HG02678 (cell line): ENCODE data around the gene SLC35A2.
A peak's percentile ranks its signal among the peaks of the same experiment; 100 is the strongest.

Experiments used
- ATAC-seq: cut with Tn5 transposase; IDR thresholded peaks from one replicate; pipeline ENCODE4 v1.9.1; 2021; ENCODE audit warnings: mild to moderate bottlenecking, moderate library complexity; ENCODE audit not compliant: unreplicated experiment

The SLC35A2 gene

GRCh38 chrX:48927736-48928382 lies 16.4 kb upstream of the SLC35A2 start:
- no peak for ATAC-seq

GRCh38 chrX:48927123-48927522 lies 15.7 kb upstream of the SLC35A2 start:
- ATAC-seq: no peak

DNA sequence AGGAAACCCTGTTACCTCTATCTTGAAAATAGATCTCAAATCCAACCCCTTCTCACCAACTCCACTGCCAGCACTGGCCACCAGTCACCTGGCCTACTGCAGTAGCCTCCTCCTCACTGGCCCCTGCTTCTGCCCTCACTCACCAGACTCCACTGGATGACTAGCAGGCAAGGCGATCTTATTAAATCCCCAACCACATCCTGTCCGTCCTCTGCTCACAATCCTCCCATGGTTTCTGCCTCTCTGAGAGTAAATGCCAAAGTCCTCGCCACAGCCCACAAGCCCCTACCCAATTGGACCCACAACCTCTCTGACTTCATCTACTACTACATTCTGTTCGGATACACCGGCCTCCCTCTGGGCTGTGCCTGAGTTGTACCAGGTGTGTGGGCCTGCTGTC lies 12.8 kb upstream of the SLC35A2 start:
- ATAC-seq: no peak

GRCh38 chrX:48923771-48924170 lies 12.3 kb upstream of the SLC35A2 start:
- ATAC-seq: no peak

GRCh38 chrX:48920718-48921104 lies 9.3 kb upstream of the SLC35A2 start:
- ATAC-seq: no peak

DNA sequence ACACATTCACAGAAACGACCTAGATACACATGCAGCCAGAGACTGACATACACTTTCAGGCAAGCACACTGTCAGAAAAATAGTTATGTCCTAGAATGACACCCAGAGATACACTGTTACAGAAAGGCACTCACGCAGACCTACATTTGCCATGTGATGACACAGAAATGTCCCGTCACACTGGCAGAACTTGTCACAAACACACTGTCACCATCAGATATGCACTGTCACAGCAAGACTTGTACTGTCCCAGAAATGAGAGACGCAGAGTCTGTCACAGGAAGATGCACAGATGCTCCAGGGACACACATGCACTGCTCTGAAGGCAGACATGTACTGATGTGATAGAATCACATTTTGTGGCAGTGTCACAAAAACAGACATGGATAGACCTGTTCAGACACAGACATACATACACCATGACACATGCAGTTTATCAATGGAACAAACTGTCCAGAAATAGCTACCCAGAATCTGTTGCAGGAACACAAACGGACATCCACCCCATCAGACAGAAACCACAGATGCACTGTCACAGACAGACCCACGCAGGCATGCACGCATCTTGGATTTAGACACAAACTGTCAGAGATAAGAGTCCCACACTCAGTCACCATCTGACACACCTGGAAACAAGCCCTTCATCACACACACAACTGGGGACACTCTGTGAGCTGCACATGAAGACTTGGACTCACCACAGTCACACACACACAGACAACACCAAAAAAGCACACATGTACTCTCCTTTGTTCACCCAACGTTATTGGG lies 8.7 kb upstream of the SLC35A2 start:
- no peak for ATAC-seq

- peak; percentile 18 for ATAC-seq
Observed at GRCh38 chrX:48919360-48919841, 8.0 kb upstream of the SLC35A2 start.

DNA sequence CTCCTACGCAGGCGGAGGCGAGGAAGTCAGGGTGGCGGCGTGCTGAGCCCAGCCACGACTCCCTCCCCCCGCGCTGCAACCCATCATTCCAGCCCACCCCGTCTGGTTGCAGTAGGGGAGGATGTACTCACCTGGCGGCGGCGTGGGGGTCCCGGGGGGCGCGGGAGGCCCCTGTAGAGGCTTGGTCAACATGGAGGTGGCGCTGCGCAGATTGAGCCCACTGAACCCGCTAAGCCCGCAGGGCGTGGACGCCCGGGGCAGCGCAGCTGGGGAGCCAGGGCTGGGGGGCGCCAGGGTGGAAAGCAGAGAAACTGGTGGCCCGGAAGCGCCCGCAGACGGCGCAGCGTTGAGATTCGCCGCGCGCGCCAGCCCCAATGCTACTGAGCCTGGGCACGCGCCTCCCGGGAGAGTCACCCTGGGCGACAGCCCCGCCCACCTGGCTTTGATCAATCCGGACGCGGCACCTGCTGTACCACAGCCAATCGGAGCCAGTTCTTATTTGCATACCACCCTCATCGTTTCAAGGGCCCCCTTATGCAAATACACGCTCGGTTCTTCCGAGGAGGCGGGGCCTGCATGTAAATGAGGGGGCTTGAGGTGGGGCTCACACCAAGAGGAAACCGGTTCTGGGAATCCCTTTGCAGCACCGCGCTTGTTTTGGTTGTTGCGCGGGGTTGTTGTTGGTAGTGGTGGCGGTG lies 7.3 kb upstream of the SLC35A2 start, which contains the start of gene PIM2:
Gene PIM2, minus strand, starts transcription at position 382 of the 698 bp plus-strand sequence. Its CDS starts 190 bp downstream, at position 192.
- peak; percentile 85 for ATAC-seq

DNA sequence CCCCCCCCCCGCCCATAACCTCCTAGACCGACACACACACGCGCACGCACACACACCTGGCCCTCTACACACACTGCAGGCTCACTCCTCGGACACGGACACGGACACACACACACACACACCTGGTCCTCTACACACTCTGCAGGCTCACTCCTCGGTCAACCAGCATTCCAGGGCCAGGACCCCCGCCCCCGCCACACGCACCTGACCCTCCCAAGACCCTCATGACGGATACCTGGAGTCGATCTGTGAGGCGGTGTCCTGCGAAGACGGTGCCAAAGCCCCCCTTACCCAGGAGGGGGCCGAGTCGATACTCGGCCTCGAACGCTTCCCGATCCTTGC lies 6.8 kb upstream of the SLC35A2 start:
- ATAC-seq: no peak

DNA sequence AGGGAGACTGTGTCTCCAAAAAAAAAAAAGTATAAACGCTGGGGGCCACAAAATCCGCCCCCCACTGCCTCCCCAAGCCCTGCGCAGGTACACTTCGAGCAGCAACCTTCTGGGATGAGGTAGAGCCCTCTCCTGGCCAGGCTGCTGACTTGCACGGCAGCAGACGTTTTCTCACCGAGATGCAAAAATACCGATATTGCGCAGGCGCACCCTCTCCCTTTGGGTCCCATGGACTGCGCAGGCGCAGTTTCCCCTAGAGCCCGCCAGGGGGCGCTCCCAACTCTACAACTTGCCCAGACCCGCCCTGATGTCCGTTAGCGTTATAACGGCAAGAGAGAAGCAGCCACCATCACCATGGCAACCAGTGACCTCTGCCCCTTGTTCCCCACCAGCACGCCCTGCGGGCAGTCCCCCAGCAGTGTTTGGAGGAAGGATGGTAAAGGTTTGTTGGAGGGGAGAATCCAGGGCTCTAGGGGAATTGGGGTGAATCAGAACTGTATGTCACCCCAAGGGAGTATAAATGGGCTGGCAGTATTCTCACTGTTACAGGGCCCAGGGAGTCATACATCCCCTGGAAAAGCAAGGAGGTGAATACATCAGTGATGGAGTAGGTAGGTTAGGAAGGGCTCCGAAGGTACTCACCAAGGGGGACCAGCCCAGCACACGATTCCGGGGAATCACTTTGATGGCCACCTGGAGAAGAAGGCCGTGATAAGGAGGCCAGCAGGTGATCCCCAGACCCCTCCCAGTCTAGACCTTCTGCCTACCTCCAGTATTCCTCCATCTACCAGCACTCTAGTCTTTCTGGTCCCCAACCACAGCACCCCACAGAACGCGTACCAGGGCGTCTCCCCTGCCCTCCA lies 5.9 kb upstream of the SLC35A2 start:
- peak; percentile 34 for ATAC-seq

DNA sequence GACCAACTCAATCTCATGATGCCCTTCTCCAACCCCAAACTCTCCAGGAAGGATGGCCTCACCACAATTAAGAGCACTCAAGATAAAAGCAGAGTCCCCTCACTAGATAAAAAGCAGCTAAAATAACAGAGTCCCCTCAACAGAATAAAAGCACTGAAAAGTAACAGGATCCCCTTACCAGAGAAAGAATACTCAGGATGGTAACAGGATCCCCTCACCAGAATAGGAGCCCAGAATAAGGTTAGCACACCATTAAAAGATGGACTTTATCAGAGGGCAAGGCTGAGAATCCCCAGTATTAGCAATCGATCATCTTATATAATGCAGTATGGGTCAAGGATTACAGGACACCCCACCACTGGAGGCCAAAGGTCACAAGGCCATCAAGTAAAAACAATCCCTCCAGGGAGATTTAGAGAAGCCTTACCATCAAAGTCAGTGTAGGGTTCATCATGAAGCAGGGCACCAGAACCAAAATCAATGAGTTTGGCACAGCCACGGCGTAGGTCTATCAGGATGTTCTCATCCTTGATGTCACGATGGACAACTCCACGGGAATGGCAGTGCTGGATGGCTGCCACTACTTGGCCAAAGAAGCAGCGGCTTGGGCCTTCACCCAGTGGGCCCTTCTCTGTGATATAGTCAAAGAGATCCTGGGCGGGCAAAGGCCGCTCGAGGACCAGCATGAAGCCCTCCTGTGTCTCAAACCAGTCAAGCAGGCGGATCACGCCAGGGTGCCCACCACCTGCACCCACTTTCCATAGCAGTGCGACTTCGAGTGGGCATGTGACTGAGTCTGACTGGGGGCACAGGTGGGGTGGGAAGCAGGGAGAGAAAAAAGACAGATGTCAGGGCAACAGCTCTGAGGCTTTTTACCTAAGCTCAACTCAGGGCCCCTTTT lies 3.4 kb upstream of the SLC35A2 start:
- ATAC-seq: no peak

DNA sequence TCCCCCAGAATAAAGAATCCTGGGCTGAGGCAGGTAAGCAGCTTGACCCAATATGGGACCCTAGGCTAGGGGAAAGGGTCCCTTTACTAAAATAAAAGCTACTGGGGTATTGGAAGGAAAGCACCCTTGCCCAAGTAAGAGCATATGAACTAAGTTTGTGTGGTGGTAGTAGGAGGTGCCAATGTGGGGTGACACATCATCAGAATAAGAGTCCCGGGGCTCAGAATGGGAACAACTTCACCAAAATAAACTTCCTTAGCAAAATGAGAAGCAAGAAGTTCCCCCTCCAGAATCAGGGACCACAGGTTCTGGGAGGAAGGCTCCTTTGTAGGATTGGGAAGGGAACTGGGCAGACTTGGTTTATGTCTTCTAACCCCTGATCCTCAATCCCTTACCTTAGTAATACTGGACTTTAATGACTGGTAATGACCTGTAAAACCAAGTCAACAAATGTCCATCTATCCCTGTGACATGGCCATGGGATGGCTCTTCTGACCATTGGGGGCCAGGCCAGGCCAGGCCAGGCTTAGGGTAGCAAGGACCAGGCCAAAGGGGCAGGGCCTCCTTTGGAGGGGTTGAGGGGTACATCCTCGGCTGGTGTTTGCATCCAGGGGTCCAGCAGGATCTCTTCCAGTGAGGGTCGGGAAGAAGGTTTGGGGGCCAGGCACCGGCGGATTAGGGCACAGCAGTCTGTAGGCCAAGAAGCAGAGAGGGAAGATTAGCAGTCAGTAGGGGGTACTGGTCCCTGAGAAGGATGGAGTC lies 2.3 kb upstream of the SLC35A2 start:
- no peak for ATAC-seq

DNA sequence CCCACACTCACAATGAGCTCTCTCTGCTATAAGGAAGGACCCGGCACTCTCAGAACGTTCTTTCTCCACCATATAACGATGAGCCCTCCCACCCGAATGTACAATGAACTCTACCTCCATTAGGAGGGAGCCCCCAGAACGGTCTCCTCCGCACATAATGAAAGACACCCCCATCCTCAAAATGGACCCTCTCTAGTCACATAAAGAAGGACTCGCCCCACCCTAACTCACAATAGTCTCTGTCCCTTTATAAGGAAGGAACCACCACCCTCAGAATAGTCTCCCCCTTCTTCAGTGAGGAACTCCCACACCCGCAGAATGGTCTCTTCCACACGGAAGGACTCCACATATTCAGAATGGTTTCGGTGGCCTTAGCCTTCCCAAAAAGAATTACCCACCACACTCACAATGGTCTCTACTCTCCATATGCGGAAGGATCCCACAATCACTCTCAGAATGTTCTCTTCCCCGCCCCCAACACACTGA lies 477 bp downstream of the SLC35A2 start:
- no peak for ATAC-seq

DNA sequence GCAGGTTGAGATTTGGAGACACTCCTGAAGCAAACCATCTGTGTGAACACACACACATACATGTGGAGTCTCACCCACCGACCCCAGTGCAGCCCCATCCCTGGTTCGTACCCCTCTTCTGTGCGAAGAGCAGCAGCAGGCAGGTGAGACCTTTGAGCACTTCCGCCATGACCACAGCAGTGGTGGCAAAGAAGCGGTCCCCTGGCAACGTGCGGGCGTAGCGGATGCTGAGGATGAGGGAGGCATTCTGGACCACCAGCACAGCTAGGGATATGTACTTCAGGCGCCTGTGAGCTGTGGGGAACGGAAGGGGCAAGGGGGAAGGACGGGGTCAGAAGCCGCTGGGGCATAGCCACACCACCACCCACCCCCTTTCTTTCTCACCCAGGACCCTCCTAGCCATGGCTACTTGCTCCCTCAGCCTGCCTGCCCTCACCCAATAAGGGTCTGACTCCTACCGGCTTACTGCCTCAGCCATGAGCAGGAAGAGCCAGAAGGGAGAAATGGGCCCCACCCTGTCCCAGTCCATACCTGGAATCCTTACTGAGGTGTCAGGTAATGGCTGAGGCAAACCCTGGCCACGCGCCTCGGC lies 1.6 kb downstream of the SLC35A2 start:
- no peak for ATAC-seq

DNA sequence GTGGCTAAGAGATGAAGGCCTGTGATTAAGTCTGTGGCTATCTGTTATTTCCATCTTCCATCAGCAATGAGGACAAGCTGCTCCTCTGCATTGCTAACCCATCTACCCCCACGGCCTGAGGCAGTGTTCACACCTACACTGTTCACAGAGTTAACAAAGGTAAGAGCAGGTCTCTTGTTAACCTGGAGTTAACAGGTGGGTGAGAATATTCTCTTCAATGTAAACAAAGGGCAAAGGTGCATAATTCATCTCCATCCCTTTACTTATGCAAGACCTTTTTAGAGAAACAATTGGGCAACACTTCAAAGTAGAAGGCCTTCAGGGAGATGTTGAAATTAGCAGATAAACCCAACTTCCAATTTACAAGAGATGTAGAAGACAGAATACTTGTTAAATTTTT lies 2.8 kb downstream of the SLC35A2 start:
- no peak for ATAC-seq

DNA sequence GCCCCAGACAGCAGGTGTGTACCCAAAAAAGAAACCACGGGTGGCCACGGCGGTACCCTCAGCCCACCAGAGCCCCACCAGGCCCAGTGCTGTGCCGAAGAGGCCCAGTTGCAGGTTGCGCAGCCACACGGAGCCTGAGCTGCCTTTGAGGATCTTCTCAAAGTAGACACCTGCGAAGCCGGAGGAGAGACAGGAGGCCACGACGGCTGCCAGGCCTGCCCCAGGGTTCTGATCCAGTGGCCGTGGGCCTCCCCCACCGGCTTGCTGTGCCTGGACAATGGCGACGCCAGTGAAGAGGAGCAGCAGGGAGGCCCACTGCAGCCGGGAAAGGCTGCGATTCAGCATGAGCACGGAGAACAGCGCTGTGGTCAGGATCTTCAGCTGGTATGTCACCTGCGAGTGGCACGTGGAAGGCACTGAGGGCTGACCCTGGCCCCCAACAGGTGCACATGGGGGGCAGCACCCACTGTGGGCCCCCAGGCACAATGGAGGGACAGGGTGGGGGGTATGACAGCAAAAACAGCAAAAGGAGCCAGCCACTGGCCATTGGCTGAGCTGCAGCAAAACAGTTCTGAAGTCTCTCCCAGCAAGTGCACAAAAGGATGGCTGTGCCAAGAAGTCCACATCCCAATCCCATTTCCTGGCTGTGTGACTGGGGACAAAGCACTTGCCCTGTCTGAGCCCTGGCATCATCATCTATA lies 6.2 kb downstream of the SLC35A2 start:
- no peak for ATAC-seq

DNA sequence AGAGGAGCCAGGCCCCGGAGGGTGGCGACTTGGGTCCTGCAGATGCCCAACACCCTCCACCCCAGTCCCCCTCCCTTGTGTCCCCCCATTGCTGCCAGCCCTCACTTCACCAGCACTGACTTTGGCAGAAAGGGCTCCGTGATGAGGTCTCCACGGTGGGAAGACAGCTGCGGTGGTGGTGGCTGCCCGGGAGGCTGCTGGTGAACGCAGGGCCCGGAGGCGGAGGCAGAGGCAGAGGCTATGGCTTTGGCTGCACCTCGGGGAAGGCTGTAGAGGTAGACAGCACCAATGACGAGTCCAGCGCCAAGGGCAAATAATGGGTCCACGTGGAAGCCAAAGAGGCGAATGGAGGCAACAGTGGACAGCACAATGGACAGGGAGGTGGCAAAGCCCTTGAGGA lies 6.8 kb downstream of the SLC35A2 start:
- ATAC-seq: no peak

- ATAC-seq: no peak
Observed at GRCh38 chrX:48904180-48904579, 7.3 kb downstream of the SLC35A2 start.
